OCI-LY1 (cell line): ENCODE data around the gene HNMT.

Source experiments
- H2AFZ ChIP-seq: fragments of 200-600 bp; sonication (generic), shearing (Covaris generic); 2 replicates; pipeline ENCODE4 v1.6.0; 2014; ENCODE audit warnings: antibody characterized with exemption, mild to moderate bottlenecking, low read length
- H3F3A ChIP-seq: fragments of 200-600 bp; sonication (generic), shearing (Covaris generic); 2 replicates; pipeline ENCODE4 v1.6.0; 2014; ENCODE audit warnings: mild to moderate bottlenecking, antibody characterized with exemption, low read length, moderate library complexity; ENCODE audit not compliant: insufficient read depth
- H3K27ac ChIP-seq: fragments of 200-600 bp; sonication (generic); 2 replicates; pipeline ENCODE4 v1.5.1; 2014; ENCODE audit warnings: low read length, mixed run types, mild to moderate bottlenecking, low read depth; ENCODE audit not compliant: poor library complexity, severe bottlenecking
- H3K27me3 ChIP-seq: fragments of 200-600 bp; sonication (generic); 2 replicates; pipeline ENCODE4 v1.6.0; 2014; ENCODE audit warnings: antibody characterized with exemption, mild to moderate bottlenecking, low read length, moderate library complexity; ENCODE audit not compliant: insufficient read depth
- H3K36me3 ChIP-seq: fragments of 200-600 bp; sonication (generic); 2 replicates; pipeline ENCODE4 v1.6.1; 2014; ENCODE audit warnings: mild to moderate bottlenecking, antibody characterized with exemption, low read length, moderate library complexity, mixed read lengths; ENCODE audit not compliant: insufficient read depth
- H3K4me1 ChIP-seq: fragments of 200-600 bp; sonication (generic); 2 replicates; pipeline ENCODE4 v1.5.1; 2014; ENCODE audit warnings: mild to moderate bottlenecking, low read length, moderate library complexity; ENCODE audit not compliant: insufficient read depth, severe bottlenecking
- H3K4me2 ChIP-seq: fragments of 200-600 bp; sonication (generic), shearing (Covaris generic); 2 replicates; pipeline ENCODE4 v1.6.1; 2014; ENCODE audit warnings: low read length
- H3K4me3 ChIP-seq: fragments of 200-600 bp; sonication (generic); 2 replicates; pipeline ENCODE4 v1.5.1; 2014; ENCODE audit warnings: low read length, low read depth, mild to moderate bottlenecking, mixed read lengths; ENCODE audit not compliant: poor library complexity, severe bottlenecking
- H3K79me2 ChIP-seq: fragments of 200-600 bp; shearing (Covaris generic); 2 replicates; pipeline ENCODE4 v1.6.1; 2016; ENCODE audit warnings: mixed run types, low read length, mixed read lengths; ENCODE audit not compliant: insufficient read depth
- H3K9ac ChIP-seq: fragments of 200-600 bp; sonication (generic), shearing (Covaris generic); 2 replicates; pipeline ENCODE4 v1.6.1; 2014; ENCODE audit warnings: mild to moderate bottlenecking, low read length, mixed read lengths
- H3K9me2 ChIP-seq: fragments of 200-600 bp; sonication (generic), shearing (Covaris generic); 2 replicates; pipeline ENCODE4 v1.6.1; 2014; ENCODE audit warnings: low read depth, mild to moderate bottlenecking, low read length, mixed read lengths
- H3K9me3 ChIP-seq: fragments of 200-600 bp; shearing (Covaris generic); 2 replicates; pipeline ENCODE4 v1.6.1; 2014; ENCODE audit warnings: low read length, mixed read lengths
- H4K20me1 ChIP-seq: fragments of 200-600 bp; sonication (generic), shearing (Covaris generic); 2 replicates; pipeline ENCODE4 v1.6.0; 2016; ENCODE audit warnings: mild to moderate bottlenecking, low read length; ENCODE audit not compliant: insufficient read depth
- EZH2 ChIP-seq: fragments of 200-600 bp; sonication (generic), shearing (Covaris generic); IDR thresholded peaks from 2 replicates; pipeline ENCODE4 v1.8.0; 2017; ENCODE audit warnings: borderline replicate concordance, mixed run types, mild to moderate bottlenecking, antibody characterized with exemption, low read length, moderate library complexity, mixed read lengths
- TF ChIP-seq, protein P1 (sequence below): fragments of 200-600 bp; sonication (generic), shearing (Covaris generic); IDR thresholded peaks from 2 replicates; pipeline ENCODE4 v1.5.1; 2017; ENCODE audit warnings: mild to moderate bottlenecking, antibody characterized with exemption, low read length, moderate library complexity, mixed read lengths

Gene HNMT

DNA sequence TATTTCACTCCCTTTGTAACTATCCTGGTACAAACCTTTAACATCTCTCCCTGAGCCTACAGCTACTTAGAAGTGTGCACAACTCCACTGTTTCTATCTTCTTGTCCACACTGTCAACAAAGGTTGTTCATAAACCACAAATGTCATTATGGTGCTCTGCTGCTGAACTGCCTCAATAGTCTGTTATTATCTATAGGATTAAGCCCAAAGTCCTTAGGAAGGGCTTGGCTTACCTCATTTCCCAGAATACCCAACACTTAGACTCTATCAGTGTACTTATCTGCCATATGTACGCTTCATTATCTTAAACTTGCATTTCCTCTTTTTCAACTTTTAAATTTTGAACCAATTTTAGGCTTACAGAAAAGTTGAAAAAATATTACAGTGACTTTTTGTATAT lies 94.2 kb downstream of the HNMT start:
- H3K36me3 ChIP-seq, result no peaks in the 10 kb centered on the region
- H3K9me2 ChIP-seq, result no peaks in the 10 kb centered on the region
- no peaks in the 10 kb centered on the region for H3F3A ChIP-seq
- H3K4me3 ChIP-seq, result no peak overlapping the region
- H3K27ac ChIP-seq, result no peak overlapping the region
- no peaks in the 10 kb centered on the region for H3K9me3 ChIP-seq
- TF ChIP-seq, protein P1, sequence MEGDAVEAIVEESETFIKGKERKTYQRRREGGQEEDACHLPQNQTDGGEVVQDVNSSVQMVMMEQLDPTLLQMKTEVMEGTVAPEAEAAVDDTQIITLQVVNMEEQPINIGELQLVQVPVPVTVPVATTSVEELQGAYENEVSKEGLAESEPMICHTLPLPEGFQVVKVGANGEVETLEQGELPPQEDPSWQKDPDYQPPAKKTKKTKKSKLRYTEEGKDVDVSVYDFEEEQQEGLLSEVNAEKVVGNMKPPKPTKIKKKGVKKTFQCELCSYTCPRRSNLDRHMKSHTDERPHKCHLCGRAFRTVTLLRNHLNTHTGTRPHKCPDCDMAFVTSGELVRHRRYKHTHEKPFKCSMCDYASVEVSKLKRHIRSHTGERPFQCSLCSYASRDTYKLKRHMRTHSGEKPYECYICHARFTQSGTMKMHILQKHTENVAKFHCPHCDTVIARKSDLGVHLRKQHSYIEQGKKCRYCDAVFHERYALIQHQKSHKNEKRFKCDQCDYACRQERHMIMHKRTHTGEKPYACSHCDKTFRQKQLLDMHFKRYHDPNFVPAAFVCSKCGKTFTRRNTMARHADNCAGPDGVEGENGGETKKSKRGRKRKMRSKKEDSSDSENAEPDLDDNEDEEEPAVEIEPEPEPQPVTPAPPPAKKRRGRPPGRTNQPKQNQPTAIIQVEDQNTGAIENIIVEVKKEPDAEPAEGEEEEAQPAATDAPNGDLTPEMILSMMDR, result no peak
- TF ChIP-seq EZH2, result no peak
- H3K9ac ChIP-seq, result no peak overlapping the region
- no peaks in the 10 kb centered on the region for H3K27me3 ChIP-seq
- H3K79me2 ChIP-seq, result no peaks in the 10 kb centered on the region
- no peaks in the 10 kb centered on the region for H3K4me1 ChIP-seq
- no peak overlapping the region for H2AFZ ChIP-seq
- no peaks in the 10 kb centered on the region for H4K20me1 ChIP-seq
- no peak overlapping the region for H3K4me2 ChIP-seq

DNA sequence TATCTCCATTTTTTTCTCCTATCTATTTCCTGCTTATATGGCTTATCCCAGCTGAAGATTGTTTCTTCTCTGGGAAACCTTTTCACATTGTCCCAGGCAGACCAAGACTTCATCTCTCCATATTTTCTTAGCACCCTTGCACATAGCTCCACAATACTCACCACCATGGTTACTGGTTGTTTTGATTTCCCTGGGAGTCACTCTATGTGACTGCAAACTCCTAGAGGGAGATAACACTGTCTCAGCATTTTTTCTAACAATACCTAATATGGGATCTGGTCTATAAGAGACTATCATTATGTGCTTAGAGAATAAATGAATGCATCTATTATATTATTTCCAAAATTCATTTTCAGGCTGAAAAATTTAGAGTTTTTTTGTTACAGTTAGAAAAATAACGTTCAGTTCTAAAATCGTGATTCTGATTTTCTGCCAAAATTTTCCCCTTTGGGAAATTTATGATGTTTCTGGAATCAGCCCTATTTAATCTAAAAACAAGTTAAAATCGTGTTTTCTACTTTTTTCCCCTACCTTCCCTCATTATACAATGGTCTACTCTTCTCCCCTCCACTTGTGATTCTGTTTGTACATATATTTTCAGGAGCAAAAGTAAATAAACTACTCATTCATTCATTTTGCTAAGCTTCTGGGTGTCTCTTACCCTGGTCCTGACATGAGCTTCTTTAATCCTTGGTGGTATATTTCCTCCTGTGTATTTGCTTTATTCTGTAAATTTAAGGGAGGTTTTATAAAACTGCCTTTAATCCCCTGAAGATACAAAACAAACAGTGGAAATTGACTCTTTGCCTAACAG lies 95.4 kb downstream of the HNMT start:
- Histone ChIP-seq H3K4me1 (no peaks in the 10 kb centered on the region), H3F3A (no peaks in the 10 kb centered on the region), H3K36me3 (no peaks in the 10 kb centered on the region), H3K79me2 (no peaks in the 10 kb centered on the region), H3K9me2 (no peaks in the 10 kb centered on the region), H4K20me1 (no peaks in the 10 kb centered on the region), H3K4me2 (no peak overlapping the region), H3K27ac (no peak overlapping the region), H3K9me3 (no peaks in the 10 kb centered on the region), H3K4me3 (no peak overlapping the region), H2AFZ (no peak overlapping the region), H3K27me3 (no peaks in the 10 kb centered on the region), H3K9ac (no peak overlapping the region)
- TF ChIP-seq, protein P1, result no peak
- TF ChIP-seq EZH2, result no peak

DNA sequence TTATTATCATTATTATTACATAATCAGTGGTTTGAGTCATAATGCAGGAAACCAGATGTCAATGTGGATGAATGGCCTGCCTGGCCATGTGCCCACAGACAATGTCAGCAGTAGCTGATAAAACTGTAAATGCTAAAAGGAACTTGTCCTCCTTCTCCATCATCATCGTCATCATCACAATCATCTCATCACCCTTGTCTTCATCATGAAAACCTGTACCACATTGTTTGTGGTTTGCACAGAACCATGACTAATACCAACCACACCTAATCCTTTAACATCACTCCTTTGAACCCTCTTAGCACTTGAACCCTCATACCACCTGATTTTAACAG lies 96.0 kb downstream of the HNMT start:
- H3F3A ChIP-seq, result no peaks in the 10 kb centered on the region
- H2AFZ ChIP-seq, result no peak overlapping the region
- no peaks in the 10 kb centered on the region for H3K9me2 ChIP-seq
- no peak for TF ChIP-seq EZH2
- TF ChIP-seq, protein P1, result no peak
- no peaks in the 10 kb centered on the region for H3K9me3 ChIP-seq
- H3K27ac ChIP-seq, result no peak overlapping the region
- H3K9ac ChIP-seq, result no peak overlapping the region
- no peaks in the 10 kb centered on the region for H3K4me1 ChIP-seq
- no peaks in the 10 kb centered on the region for H3K36me3 ChIP-seq
- no peaks in the 10 kb centered on the region for H4K20me1 ChIP-seq
- H3K4me3 ChIP-seq, result no peak overlapping the region
- no peaks in the 10 kb centered on the region for H3K27me3 ChIP-seq
- H3K4me2 ChIP-seq, result no peak overlapping the region
- H3K79me2 ChIP-seq, result no peaks in the 10 kb centered on the region
